ENCODE results near the gene ESYT3. TPM values are rescaled to one million over a fixed set of nuclear protein-coding genes. Genes with fewer than 3 reads are reported as not detected.
A peak's percentile ranks its signal among the peaks of the same experiment; 100 is the strongest.

The ESYT3 gene
- total RNA-seq, 2 donors from 2014 or later: 1.1 to 3.2 TPM

DNA sequence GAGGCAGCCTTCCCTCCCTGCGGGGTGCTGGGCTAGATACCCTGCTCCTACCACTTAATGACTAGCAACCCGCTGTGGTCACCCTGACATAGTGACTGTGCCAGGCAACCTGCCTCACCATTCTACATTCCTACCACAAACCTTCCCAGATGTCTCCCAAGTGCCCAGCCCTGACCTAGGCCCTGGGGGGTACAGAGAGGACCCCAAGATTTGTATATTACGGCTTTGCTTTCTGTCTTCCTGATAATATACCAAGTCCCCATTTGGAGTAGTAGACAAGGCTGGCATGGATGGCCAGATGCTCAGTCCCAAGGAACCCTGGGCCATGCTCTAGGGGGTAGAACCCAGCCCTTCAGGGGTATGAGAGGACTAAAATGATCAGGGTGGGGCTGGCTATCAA, 31.0 kb downstream of the ESYT3 start:
- no peaks in the 10 kb centered on the region for H3K36me3 ChIP-seq
- H3K27me3 ChIP-seq (replicated peaks; ENCODE audit: insufficient read depth): no peaks in the 10 kb centered on the region
- no peak overlapping the region for H3K4me3 ChIP-seq
- intact Hi-C loops (cut with DNase I): no loop called here
- DNase-seq (ENCODE audit: low spot score): no peak
- no peaks in the 10 kb centered on the region for H3K9me3 ChIP-seq
- TF ChIP-seq, protein P1, sequence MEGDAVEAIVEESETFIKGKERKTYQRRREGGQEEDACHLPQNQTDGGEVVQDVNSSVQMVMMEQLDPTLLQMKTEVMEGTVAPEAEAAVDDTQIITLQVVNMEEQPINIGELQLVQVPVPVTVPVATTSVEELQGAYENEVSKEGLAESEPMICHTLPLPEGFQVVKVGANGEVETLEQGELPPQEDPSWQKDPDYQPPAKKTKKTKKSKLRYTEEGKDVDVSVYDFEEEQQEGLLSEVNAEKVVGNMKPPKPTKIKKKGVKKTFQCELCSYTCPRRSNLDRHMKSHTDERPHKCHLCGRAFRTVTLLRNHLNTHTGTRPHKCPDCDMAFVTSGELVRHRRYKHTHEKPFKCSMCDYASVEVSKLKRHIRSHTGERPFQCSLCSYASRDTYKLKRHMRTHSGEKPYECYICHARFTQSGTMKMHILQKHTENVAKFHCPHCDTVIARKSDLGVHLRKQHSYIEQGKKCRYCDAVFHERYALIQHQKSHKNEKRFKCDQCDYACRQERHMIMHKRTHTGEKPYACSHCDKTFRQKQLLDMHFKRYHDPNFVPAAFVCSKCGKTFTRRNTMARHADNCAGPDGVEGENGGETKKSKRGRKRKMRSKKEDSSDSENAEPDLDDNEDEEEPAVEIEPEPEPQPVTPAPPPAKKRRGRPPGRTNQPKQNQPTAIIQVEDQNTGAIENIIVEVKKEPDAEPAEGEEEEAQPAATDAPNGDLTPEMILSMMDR (IDR thresholded peaks at IDR 0.05): no peak
- TF ChIP-seq POLR2AphosphoS5 (IDR thresholded peaks at IDR 0.05) (no peak), POLR2A (IDR thresholded peaks at IDR 0.05) (no peak)
- 100% methylated on average over 3 of the region's 3 CpGs for WGBS
- no peaks in the 10 kb centered on the region for H3K4me1 ChIP-seq (replicated peaks)
- H3K27ac ChIP-seq: no peak overlapping the region

- Histone ChIP-seq H3K4me3 (no peak overlapping the region), H3K27ac (no peak overlapping the region), H3K4me1 (replicated peaks) (no peaks in the 10 kb centered on the region), H3K36me3 (no peaks in the 10 kb centered on the region), H3K9me3 (no peaks in the 10 kb centered on the region), H3K27me3 (replicated peaks; ENCODE audit: insufficient read depth) (no peaks in the 10 kb centered on the region)
- no peak for DNase-seq (ENCODE audit: low spot score)
- TF ChIP-seq POLR2AphosphoS5 (IDR thresholded peaks at IDR 0.05): no peak
- 62% methylated on average over 2 of the region's 2 CpGs for WGBS
- intact Hi-C loops (cut with DNase I): no loop called here
Observed at GRCh38 chr3:138465925-138466324, 31.5 kb downstream of the ESYT3 start.

DNA sequence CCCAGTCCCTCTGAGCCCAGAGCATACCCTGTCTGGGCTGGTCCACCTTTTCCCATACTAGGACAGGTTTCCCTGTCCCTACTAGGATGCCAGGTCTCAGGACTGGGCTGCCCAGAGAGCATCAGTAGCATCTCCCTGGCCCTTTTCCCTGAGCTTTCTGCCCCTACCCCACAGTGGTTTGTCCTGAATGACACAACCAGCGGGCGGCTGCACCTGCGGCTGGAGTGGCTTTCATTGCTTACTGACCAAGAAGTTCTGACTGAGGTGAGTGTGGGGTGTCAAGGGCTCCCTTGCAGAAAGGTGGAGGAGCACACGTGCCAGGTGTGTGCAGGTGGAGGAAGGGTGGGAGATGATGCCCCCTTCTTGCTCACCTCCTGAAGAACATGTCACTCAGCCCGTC, 33.5 kb downstream of the ESYT3 start:
- intact Hi-C loops (cut with DNase I): no loop called here
- no peak for TF ChIP-seq POLR2A (IDR thresholded peaks at IDR 0.05)
- no peak for TF ChIP-seq POLR2AphosphoS5 (IDR thresholded peaks at IDR 0.05)
- TF ChIP-seq, protein P1 (IDR thresholded peaks at IDR 0.05): no peak
- Histone ChIP-seq H3K27me3 (replicated peaks; ENCODE audit: insufficient read depth) (no peaks in the 10 kb centered on the region), H3K27ac (no peak overlapping the region), H3K9me3 (no peaks in the 10 kb centered on the region), H3K4me1 (replicated peaks) (no peaks in the 10 kb centered on the region), H3K36me3 (no peaks in the 10 kb centered on the region), H3K4me3 (no peak overlapping the region)
- 79% methylated on average over 5 of the region's 5 CpGs for WGBS
- no peak for DNase-seq (ENCODE audit: low spot score)

DNA sequence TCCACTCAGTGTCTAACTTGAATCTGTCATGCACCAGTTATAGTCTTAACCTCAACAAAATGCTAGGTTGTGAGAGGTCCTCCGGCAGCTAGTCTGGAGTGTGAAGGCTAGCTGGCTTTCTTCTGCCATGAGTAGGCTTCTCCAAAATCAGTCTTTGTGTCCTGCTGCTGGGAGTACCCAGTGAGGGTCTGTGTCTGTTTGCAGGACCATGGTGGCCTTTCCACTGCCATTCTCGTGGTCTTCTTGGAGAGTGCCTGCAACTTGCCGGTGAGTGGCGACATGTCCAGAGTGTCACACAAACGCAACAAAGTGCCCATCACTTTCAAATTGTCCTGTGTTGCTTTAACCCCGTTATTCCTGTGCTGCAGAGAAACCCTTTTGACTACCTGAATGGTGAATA, 34.0 kb downstream of the ESYT3 start:
- no peak for DNase-seq (ENCODE audit: low spot score)
- Histone ChIP-seq H3K36me3 (no peaks in the 10 kb centered on the region), H3K27me3 (replicated peaks; ENCODE audit: insufficient read depth) (no peaks in the 10 kb centered on the region), H3K4me3 (no peak overlapping the region), H3K4me1 (replicated peaks) (no peaks in the 10 kb centered on the region), H3K9me3 (no peaks in the 10 kb centered on the region), H3K27ac (no peak overlapping the region)
- 86% methylated on average over 6 of the region's 6 CpGs for WGBS
- TF ChIP-seq, protein P1 (IDR thresholded peaks at IDR 0.05): no peak
- TF ChIP-seq POLR2AphosphoS5 (IDR thresholded peaks at IDR 0.05) (no peak), POLR2A (IDR thresholded peaks at IDR 0.05) (no peak)
- intact Hi-C loops (cut with DNase I): no loop called here

DNA sequence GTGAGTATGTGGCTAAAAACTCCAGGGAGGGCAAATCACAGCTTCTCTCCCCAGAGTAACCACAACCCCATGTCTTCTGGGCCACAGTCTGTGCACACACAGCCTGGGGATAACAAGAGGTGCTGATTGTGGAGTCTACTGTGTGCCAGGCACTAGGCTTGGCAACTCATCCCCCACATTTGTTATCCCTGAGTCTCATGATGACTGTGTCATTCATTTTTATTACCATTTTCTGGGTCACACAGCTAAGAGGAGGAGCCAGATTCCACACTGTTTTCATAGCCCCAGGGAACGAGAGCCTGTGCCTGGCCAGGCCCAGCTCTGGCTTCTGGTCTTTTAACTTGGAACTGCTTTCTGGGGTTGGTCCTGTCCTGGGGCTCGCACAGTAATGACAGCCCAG, 34.5 kb downstream of the ESYT3 start:
- no peaks in the 10 kb centered on the region for H3K36me3 ChIP-seq
- H3K27me3 ChIP-seq (replicated peaks; ENCODE audit: insufficient read depth): no peaks in the 10 kb centered on the region
- 23% methylated on average over 2 of the region's 2 CpGs for WGBS
- intact Hi-C loops (cut with DNase I): no loop called here
- no peak for DNase-seq (ENCODE audit: low spot score)
- no peaks in the 10 kb centered on the region for H3K9me3 ChIP-seq
- H3K27ac ChIP-seq: no peak overlapping the region
- TF ChIP-seq POLR2AphosphoS5 (IDR thresholded peaks at IDR 0.05) (peak; percentile 4), POLR2A (IDR thresholded peaks at IDR 0.05) (no peak)
- H3K4me3 ChIP-seq: no peak overlapping the region
- no peaks in the 10 kb centered on the region for H3K4me1 ChIP-seq (replicated peaks)

GRCh38 chr3:138469874-138470273, 35.5 kb downstream of the ESYT3 start:
- H3K4me3 ChIP-seq: no peak overlapping the region
- no peak for DNase-seq (ENCODE audit: low spot score)
- no peaks in the 10 kb centered on the region for H3K4me1 ChIP-seq (replicated peaks)
- intact Hi-C loops (cut with DNase I): no loop called here
- H3K27ac ChIP-seq: no peak overlapping the region
- no peaks in the 10 kb centered on the region for H3K9me3 ChIP-seq
- no peaks in the 10 kb centered on the region for H3K36me3 ChIP-seq
- no peak for TF ChIP-seq POLR2AphosphoS5 (IDR thresholded peaks at IDR 0.05)
- WGBS: 82% methylated on average over 6 of the region's 6 CpGs
- H3K27me3 ChIP-seq (replicated peaks; ENCODE audit: insufficient read depth): no peaks in the 10 kb centered on the region
